OCI-LY7 (cell line): ENCODE results near the gene CAMK1G. TPM values are rescaled to one million over a fixed set of nuclear protein-coding genes. Genes with fewer than 3 reads are reported as not detected.

ENCODE experiments used
- BruUV-seq: library from RNA; stranded (reverse); fragments of 400-500 nt; replicated peaks from 2 replicates; lab custom pipeline; 2021; lab: Mats Ljungman, UMichigan
- CTCF ChIA-PET: fragments of 300-600 bp; sonication (Branson Sonifier 250); formaldehyde crosslinking; loops from one replicate; lab custom pipeline; 2022; ENCODE audit warnings: antibody characterized with exemption; ENCODE audit not compliant: unreplicated experiment; lab: Charles Lee
- POLR2A ChIA-PET: fragments of 300-600 bp; sonication (Branson Sonifier 250); formaldehyde crosslinking; loops from one replicate; lab custom pipeline; 2022; ENCODE audit warnings: antibody characterized with exemption; lab: Charles Lee
- DNase-seq: peaks from one replicate; pipeline ENCODE4 v3.0.0-alpha.2; 2015; ENCODE audit warnings: low spot score
- H2AFZ ChIP-seq: fragments of 200-600 bp; sonication (generic), shearing (Covaris generic); 2 replicates; pipeline ENCODE4 v1.6.1; 2014; ENCODE audit warnings: mild to moderate bottlenecking, antibody characterized with exemption, low read length, moderate library complexity
- H3K27ac ChIP-seq: fragments of 200-600 bp; sonication (generic); 2 replicates; pipeline ENCODE4 v1.5.1; 2014; ENCODE audit warnings: mixed run types, low read depth, mild to moderate bottlenecking, moderate library complexity, low read length, inconsistent platforms; ENCODE audit not compliant: poor library complexity, severe bottlenecking
- H3K36me3 ChIP-seq: fragments of 200-600 bp; sonication (generic); 2 replicates; pipeline ENCODE4 v1.6.1; 2014; ENCODE audit warnings: mild to moderate bottlenecking, antibody characterized with exemption, low read length, moderate library complexity, mixed read lengths; ENCODE audit not compliant: insufficient read depth
- H3K4me1 ChIP-seq: fragments of 200-600 bp; sonication (generic); 2 replicates; pipeline ENCODE4 v1.5.1; 2014; ENCODE audit warnings: mild to moderate bottlenecking, low read length; ENCODE audit not compliant: insufficient read depth, poor library complexity, severe bottlenecking
- H3K4me2 ChIP-seq: fragments of 200-600 bp; sonication (generic); 2 replicates; pipeline ENCODE4 v1.6.1; 2014; ENCODE audit warnings: mild to moderate bottlenecking, low read length
- H3K4me3 ChIP-seq: fragments of 200-600 bp; sonication (generic); 2 replicates; pipeline ENCODE4 v1.5.1; 2014; ENCODE audit warnings: mild to moderate bottlenecking, low read depth, low read length; ENCODE audit not compliant: poor library complexity, severe bottlenecking
- H3K79me2 ChIP-seq: fragments of 200-600 bp; sonication (generic); 2 replicates; pipeline ENCODE4 v1.6.1; 2016; ENCODE audit warnings: low read depth, mild to moderate bottlenecking, low read length, moderate library complexity, mixed read lengths; ENCODE audit not compliant: insufficient read depth
- H3K9me2 ChIP-seq: fragments of 200-600 bp; sonication (generic); 2 replicates; pipeline ENCODE4 v1.6.1; 2016; ENCODE audit warnings: mild to moderate bottlenecking, low read length, mixed read lengths; ENCODE audit not compliant: insufficient read depth
- H3K9me3 ChIP-seq: fragments of 200-600 bp; sonication (generic); 2 replicates; pipeline ENCODE4 v1.6.1; 2014; ENCODE audit warnings: mild to moderate bottlenecking, mixed run types, low read length, mixed read lengths
- H4K20me1 ChIP-seq: fragments of 200-600 bp; sonication (generic); 2 replicates; pipeline ENCODE4 v1.6.1; 2014; ENCODE audit warnings: mild to moderate bottlenecking, antibody characterized with exemption, low read length, moderate library complexity, mixed read lengths; ENCODE audit not compliant: insufficient read depth
- EZH2phosphoT487 ChIP-seq: fragments of 200-600 bp; sonication (generic); IDR thresholded peaks from 2 replicates; pipeline ENCODE4 v1.6.1; 2018; ENCODE audit warnings: low read depth, borderline replicate concordance, mild to moderate bottlenecking, mixed run types, antibody characterized with exemption, low read length, moderate library complexity, mixed read lengths
- intact Hi-C: fragments of 100-400 bp; cut with micrococcal nuclease; formaldehyde crosslinking; loops from one replicate; pipeline ENCODE4 v1.10.0; 2022; ENCODE audit not compliant: unreplicated experiment
- total RNA-seq, 2 experiments: library from RNA; depleted of rRNA in 1 of 2; stranded (reverse); fragments of >200 nt in 1 of 2; shearing (Covaris generic) in 1 of 2; gene quantifications; 2 replicates each; pipeline ENCODE4 v1.2.3, GENCODE V29; 2014 to 2022
- TF ChIP-seq, protein P1 (sequence below): fragments of 200-600 bp; sonication (generic); conservative IDR thresholded peaks from 2 replicates; pipeline ENCODE4 v1.5.1; 2014; ENCODE audit warnings: mild to moderate bottlenecking, antibody characterized with exemption, low read length, moderate library complexity, mixed read lengths

CAMK1G gene
- total RNA-seq, 2 experiments from 2014 or later: not detected

DNA sequence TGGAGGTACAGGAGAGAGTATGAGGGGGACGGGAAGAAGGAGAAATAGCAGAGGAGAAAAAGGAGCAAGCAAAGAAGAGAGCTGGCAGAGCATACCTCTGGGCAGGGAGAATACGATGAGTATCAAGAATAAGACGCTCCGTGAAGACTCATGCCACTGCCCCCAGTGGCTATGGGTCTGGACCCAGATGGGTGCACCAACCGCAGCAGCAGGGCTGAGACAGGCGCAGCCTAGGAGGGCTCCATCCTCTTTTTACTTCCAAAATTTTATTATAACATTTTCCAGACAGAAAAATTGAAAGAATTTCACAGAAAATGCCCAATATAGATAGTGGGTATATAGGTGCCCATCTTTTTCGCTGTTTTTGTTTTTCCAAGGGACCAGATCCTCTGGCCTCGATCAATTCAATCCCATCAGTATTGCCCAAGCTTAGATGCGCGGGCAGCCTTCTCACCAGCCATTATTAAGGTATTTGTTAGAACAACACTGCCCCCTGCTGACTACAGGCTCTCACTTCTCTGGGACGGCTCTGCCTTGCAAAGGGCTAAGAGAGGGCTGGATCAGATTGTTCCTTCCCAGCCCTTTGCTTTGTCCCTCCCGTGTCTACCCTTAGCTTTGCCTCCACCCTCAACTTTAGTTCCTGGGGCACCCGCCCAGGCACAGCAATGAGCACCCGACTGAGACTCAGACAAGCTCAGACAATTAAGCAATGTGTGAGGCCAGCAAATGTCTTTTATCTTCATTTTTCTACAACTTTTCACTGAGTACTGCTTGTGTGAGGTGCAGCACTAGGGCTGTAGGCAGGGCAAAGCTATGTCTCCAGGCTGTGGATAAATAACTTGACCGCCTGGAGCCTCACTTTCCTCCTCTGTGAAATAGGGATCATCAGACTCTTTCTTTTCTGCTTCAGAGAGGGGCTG, 17.5 kb upstream of the CAMK1G start:
- TF ChIP-seq, protein P1, sequence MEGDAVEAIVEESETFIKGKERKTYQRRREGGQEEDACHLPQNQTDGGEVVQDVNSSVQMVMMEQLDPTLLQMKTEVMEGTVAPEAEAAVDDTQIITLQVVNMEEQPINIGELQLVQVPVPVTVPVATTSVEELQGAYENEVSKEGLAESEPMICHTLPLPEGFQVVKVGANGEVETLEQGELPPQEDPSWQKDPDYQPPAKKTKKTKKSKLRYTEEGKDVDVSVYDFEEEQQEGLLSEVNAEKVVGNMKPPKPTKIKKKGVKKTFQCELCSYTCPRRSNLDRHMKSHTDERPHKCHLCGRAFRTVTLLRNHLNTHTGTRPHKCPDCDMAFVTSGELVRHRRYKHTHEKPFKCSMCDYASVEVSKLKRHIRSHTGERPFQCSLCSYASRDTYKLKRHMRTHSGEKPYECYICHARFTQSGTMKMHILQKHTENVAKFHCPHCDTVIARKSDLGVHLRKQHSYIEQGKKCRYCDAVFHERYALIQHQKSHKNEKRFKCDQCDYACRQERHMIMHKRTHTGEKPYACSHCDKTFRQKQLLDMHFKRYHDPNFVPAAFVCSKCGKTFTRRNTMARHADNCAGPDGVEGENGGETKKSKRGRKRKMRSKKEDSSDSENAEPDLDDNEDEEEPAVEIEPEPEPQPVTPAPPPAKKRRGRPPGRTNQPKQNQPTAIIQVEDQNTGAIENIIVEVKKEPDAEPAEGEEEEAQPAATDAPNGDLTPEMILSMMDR: peak; percentile 84
- TF ChIP-seq EZH2phosphoT487: no peak
- DNase-seq: peak; percentile 70
- Histone ChIP-seq H4K20me1 (no peaks in the 10 kb centered on the region), H3K9me2 (no peaks in the 10 kb centered on the region), H3K4me2 (no peak overlapping the region), H3K9me3 (no peaks in the 10 kb centered on the region), H2AFZ (no peak overlapping the region), H3K4me3 (no peak overlapping the region), H3K36me3 (no peaks in the 10 kb centered on the region), H3K4me1 (no peaks in the 10 kb centered on the region), H3K79me2 (no peaks in the 10 kb centered on the region), H3K27ac (no peak overlapping the region)
- ChIA-PET CTCF (interaction anchor here (0.8 kb wide), 1 partner anchor 8 kb away, joined by 3 read pairs; no protein-coding TSS in a partner anchor), POLR2A (interaction anchor here (0.6 kb wide), 1 partner anchor 677 kb away, joined by 3 read pairs; no protein-coding TSS in a partner anchor)
- no TSS peak for BruUV-seq
- intact Hi-C loops: no loop called here

DNA sequence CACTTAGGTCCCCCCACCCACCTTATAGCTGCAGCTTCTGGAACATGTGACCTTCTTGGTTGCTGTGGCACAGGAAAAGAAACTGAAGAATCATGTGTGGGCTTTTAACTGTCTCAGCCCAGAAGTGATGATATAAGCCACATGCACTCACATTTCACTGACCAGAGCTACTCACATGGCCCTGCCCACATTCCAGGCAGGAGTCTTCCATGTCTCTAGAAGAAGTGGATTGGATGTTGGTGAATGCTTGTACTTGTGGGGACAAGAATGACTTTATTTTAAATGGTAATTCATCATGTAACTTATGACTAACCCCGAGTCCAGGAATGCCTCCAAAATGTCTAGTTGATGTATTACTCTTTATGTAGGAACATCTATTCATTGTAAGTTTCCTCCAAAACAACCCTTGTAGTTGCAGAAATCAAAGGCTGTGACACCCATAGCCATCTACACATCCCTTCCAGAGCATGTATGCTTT, 15.8 kb upstream of the CAMK1G start:
- POLR2A ChIA-PET: no interaction called here

More for the DNA sequence above, 15.8 kb upstream of the CAMK1G start:
- H3K27ac ChIP-seq: no peak overlapping the region
- CTCF ChIA-PET: no interaction called here
- no peaks in the 10 kb centered on the region for H3K36me3 ChIP-seq
- H3K4me2 ChIP-seq: no peak overlapping the region
- no peak for DNase-seq
- no peak for TF ChIP-seq EZH2phosphoT487
- TF ChIP-seq, protein P1: no peak
- no TSS peak for BruUV-seq
- no peaks in the 10 kb centered on the region for H3K79me2 ChIP-seq
- H3K4me1 ChIP-seq: no peaks in the 10 kb centered on the region
- H3K9me3 ChIP-seq: no peaks in the 10 kb centered on the region
- no peak overlapping the region for H2AFZ ChIP-seq
- H3K4me3 ChIP-seq: no peak overlapping the region
- intact Hi-C loops: no loop called here
- H3K9me2 ChIP-seq: no peaks in the 10 kb centered on the region
- H4K20me1 ChIP-seq: no peaks in the 10 kb centered on the region
